ENCODE data around the gene GNG10. TPM values are rescaled to one million over a fixed set of nuclear protein-coding genes. Genes with fewer than 3 reads are reported as not detected.

The GNG10 gene
- total RNA-seq, 4 donors from 2014 or later, result 32.8 to 89.0 (median 69.3) TPM

DNA sequence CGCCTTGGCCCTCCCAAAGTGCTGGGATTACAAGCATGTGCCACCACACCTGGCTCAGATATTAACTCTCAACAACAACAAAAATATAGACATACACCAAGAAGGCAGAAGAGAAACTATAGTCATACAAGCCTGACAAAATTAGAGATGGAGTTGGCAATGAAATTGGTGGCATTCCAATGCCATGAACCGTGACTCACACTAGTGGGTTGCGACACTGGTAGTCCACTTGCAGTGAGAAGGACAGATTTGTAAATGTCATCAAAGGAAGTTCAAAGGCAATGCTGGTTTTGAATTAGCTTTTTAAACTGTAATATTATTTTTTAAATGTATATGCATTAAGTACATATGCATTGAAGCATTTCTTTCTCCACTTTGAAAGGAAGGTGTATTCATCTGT, 38.8 kb upstream of the GNG10 start:
- Histone ChIP-seq H3K4me1 (no peaks in the 10 kb centered on the region), H3K9me3 (no peaks in the 10 kb centered on the region), H3K27ac (no peak overlapping the region), H3K4me3 (no peak overlapping the region), H3K27me3 (no peaks in the 10 kb centered on the region), H3K36me3 (no peaks in the 10 kb centered on the region)
- no peak for DNase-seq
- TF ChIP-seq, protein P1, sequence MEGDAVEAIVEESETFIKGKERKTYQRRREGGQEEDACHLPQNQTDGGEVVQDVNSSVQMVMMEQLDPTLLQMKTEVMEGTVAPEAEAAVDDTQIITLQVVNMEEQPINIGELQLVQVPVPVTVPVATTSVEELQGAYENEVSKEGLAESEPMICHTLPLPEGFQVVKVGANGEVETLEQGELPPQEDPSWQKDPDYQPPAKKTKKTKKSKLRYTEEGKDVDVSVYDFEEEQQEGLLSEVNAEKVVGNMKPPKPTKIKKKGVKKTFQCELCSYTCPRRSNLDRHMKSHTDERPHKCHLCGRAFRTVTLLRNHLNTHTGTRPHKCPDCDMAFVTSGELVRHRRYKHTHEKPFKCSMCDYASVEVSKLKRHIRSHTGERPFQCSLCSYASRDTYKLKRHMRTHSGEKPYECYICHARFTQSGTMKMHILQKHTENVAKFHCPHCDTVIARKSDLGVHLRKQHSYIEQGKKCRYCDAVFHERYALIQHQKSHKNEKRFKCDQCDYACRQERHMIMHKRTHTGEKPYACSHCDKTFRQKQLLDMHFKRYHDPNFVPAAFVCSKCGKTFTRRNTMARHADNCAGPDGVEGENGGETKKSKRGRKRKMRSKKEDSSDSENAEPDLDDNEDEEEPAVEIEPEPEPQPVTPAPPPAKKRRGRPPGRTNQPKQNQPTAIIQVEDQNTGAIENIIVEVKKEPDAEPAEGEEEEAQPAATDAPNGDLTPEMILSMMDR (IDR thresholded peaks at IDR 0.05), result no peak
- no peak for TF ChIP-seq POLR2A (IDR thresholded peaks at IDR 0.05)
- intact Hi-C loops (cut with DNase I; ENCODE audit: low total_unique reads), result no loop called here

DNA sequence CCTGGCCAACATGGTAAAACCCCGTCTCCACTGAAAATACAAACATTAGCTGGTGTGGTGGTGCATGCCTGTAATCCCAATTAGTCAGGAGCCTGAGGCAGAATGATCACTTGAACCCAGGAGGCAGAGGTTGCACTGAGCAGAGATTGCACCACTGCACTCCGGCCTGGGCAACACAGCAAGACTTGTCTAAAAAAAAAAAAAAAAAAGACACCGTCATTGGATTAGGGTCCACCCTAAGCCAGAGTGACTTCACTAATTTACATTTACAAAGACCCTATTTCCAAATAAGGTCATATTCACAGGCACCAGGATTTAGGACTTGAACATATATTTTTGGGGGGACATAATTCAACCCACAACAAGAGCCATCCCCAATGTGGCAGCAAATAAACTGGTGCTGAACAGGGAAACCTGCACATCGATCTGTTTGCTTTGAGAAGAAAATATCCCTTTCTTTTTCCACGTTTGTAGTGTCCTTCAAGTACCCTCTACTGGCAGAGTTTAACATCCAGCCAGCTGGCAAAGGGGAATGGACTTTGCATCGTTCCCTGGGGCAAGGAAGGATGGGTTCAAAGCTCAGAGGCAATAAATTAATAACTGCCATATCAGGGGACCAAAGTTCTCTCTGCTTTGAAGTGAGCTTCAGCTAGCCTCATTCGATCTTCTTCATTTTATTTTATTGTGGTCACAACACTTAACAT, 34.0 kb upstream of the GNG10 start:
- Histone ChIP-seq H3K9me3 (no peaks in the 10 kb centered on the region), H3K27me3 (no peaks in the 10 kb centered on the region), H3K36me3 (no peaks in the 10 kb centered on the region), H3K4me1 (no peaks in the 10 kb centered on the region), H3K27ac (no peak overlapping the region), H3K4me3 (no peak overlapping the region)
- no peak for DNase-seq
- TF ChIP-seq, protein P1 (IDR thresholded peaks at IDR 0.05), result no peak
- no peak for TF ChIP-seq POLR2A (IDR thresholded peaks at IDR 0.05)
- intact Hi-C loops (cut with DNase I; ENCODE audit: low total_unique reads), result no loop called here

DNA sequence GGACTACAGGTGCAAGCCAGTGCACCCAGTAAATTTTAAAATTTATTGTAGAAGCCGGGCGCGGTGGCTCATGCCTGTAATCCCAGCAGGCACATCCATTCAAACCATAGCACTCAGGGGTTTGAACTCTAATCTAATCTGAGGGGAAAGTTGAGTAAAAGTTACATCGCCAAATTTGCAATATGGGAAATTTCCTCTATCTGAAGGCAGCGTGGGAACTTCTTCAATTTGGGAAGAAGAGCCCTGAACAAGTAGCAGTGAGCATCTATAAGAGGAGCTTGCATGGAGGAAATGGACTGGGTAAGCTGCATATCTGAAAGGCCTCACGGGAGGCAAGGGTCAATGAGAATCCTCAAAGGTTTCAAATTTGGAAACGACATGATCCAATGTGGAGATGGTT, 33.0 kb upstream of the GNG10 start:
- no peak for DNase-seq
- Histone ChIP-seq H3K27ac (no peak overlapping the region), H3K4me1 (no peaks in the 10 kb centered on the region), H3K27me3 (no peaks in the 10 kb centered on the region), H3K9me3 (no peaks in the 10 kb centered on the region), H3K4me3 (no peak overlapping the region), H3K36me3 (no peaks in the 10 kb centered on the region)
- no peak for TF ChIP-seq POLR2A (IDR thresholded peaks at IDR 0.05)
- TF ChIP-seq, protein P1 (IDR thresholded peaks at IDR 0.05), result no peak
- intact Hi-C loops (cut with DNase I; ENCODE audit: low total_unique reads), result no loop called here

DNA sequence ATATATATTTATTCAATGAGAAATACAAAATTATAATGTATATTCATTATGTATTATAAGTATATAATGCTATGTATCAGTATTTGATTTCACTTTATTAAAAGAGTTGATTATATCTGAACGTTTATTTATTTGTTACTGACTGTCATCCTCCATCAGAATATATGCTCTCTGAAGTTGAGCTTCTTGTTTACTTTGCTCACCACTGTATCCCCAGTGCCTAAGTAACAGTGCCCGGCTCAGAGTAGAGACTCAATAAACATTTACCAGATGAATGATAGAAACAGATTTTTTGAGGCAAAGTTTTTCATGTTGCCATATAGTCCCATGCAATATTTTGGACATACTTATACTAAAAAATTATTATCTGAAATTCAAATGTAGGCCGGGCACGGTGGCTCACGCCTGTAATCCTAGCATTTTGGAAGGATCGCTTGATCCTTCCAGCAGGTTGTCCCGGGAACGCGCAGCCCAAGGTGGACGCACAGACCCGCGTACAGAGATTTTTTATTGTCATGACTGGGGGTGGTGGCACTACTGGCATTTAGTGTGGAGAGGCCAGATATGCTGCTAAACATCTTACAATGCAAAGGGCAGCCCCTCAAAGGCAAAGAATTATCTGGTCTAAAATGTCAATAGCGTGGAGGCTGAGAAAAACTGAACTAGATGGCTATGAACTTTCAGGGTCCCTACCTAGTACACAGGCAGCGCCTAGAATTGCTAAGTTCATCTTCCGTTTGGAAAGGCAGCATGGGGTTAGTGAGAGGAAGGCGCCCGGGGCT, 31.0 kb upstream of the GNG10 start:
- TF ChIP-seq, protein P1 (IDR thresholded peaks at IDR 0.05), result no peak
- no peak for TF ChIP-seq POLR2A (IDR thresholded peaks at IDR 0.05)
- peak overlapping the region; percentile 83 to 94 for H3K4me3 ChIP-seq
- no peaks in the 10 kb centered on the region for H3K9me3 ChIP-seq
- peak overlapping the region; percentile 69 to 87 for H3K27ac ChIP-seq
- DNase-seq, result no peak
- no peaks in the 10 kb centered on the region for H3K4me1 ChIP-seq
- no peaks in the 10 kb centered on the region for H3K36me3 ChIP-seq
- no peaks in the 10 kb centered on the region for H3K27me3 ChIP-seq
- intact Hi-C loops (cut with DNase I; ENCODE audit: low total_unique reads), result no loop called here

DNA sequence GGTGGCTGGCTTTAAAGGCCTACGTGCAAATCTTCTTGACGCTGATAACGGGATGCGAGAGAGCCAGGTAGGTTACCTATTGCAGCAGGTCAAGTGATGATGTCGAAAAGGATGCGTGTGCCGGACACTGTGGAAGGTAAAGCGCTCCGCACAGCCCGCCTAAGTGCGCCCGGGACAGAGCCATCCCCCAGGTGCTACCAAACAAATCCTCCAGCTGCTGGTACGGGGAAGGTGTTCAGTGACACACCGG, 30.5 kb upstream of the GNG10 start:
- H3K9me3 ChIP-seq, result no peaks in the 10 kb centered on the region
- H3K4me1 ChIP-seq, result no peaks in the 10 kb centered on the region
- no peak for DNase-seq
- intact Hi-C loops (cut with DNase I; ENCODE audit: low total_unique reads), result no loop called here
- peak overlapping the region; percentile 83 to 94 for H3K4me3 ChIP-seq
- H3K36me3 ChIP-seq, result no peaks in the 10 kb centered on the region
- peak overlapping the region; percentile 69 to 87 for H3K27ac ChIP-seq
- no peak for TF ChIP-seq POLR2A (IDR thresholded peaks at IDR 0.05)
- TF ChIP-seq, protein P1 (IDR thresholded peaks at IDR 0.05), result no peak
- no peaks in the 10 kb centered on the region for H3K27me3 ChIP-seq
